Measurements from ENCODE around the gene DKKL1.

DNA sequence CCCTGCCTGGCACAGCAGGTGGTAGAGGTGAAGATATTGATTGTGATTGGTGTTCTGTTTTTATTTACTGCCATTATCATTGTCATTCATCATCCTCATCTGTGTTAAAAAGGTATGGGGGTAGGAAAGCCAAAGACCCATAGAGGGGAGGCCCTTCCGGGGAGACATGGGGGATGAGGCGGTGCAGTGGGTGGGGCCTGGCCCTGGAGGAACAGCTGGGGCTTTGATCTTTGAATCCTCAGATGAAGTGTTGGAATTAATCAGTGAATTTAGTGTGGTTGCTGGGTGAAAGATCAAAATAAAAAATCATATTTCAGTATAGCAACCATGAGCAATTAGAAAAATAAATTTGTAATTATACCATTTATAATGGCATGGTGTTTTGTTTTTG lies 52.1 kb downstream of the DKKL1 start:
- no peak for TF ChIP-seq GATA2 (IDR thresholded peaks at IDR 0.05; ENCODE audit: low read depth, low read length)
- no peak for TF ChIP-seq GATA3 (IDR thresholded peaks at IDR 0.05; ENCODE audit: low read depth, low read length)

Measured in SH-SY5Y (cell line).